AG08396 (cell line): ENCODE data around the gene ZNRF4.
"Not testable (repeated sequence)": the region's sequence is repeated elsewhere in the genome, so short reads cannot be mapped to it uniquely, and the experiment has no call there.

Source experiments
- DNase-seq: peaks from one replicate; pipeline ENCODE4 v3.0.0; 2012; ENCODE audit warnings: low spot score, mixed read lengths

ZNRF4 gene

GRCh38 chr19:5455367-5456129 is at the start of gene ZNRF4:
ZNRF4 (plus strand) TSS chr19:5455417; CDS start chr19:5455492, 75 bp downstream.
- no peak for DNase-seq

- DNase-seq: not testable (repeated sequence)
Measured at GRCh38 chr19:5406198-5406597, 49.0 kb upstream of the ZNRF4 start.

- DNase-seq: no peak
Measured at GRCh38 chr19:5406816-5407215, 48.4 kb upstream of the ZNRF4 start.

- DNase-seq: no peak
Measured at GRCh38 chr19:5407356-5407755, 47.9 kb upstream of the ZNRF4 start.

- no peak for DNase-seq
Measured at GRCh38 chr19:5417495-5418436, 37.5 kb upstream of the ZNRF4 start.

- DNase-seq: no peak
Measured at GRCh38 chr19:5418677-5419076, 36.5 kb upstream of the ZNRF4 start.

- DNase-seq: no peak
Measured at GRCh38 chr19:5420953-5421352, 34.3 kb upstream of the ZNRF4 start.

- DNase-seq: no peak
Measured at GRCh38 chr19:5423567-5424125, 31.6 kb upstream of the ZNRF4 start.

GRCh38 chr19:5424192-5424973 is 30.8 kb upstream of the ZNRF4 start:
- no peak for DNase-seq

GRCh38 chr19:5425260-5425659 is 30.0 kb upstream of the ZNRF4 start:
- DNase-seq: no peak

GRCh38 chr19:5430237-5430636 is 25.0 kb upstream of the ZNRF4 start:
- DNase-seq: no peak

- no peak for DNase-seq
Measured at GRCh38 chr19:5432687-5433086, 22.5 kb upstream of the ZNRF4 start.

- no peak for DNase-seq
Measured at GRCh38 chr19:5434351-5434917, 20.8 kb upstream of the ZNRF4 start.

GRCh38 chr19:5434970-5435641 is 20.1 kb upstream of the ZNRF4 start:
- DNase-seq: peak; percentile 90

GRCh38 chr19:5435642-5436017 is 19.6 kb upstream of the ZNRF4 start:
- DNase-seq: no peak

GRCh38 chr19:5436106-5436947 is 18.9 kb upstream of the ZNRF4 start:
- peak; percentile 97 for DNase-seq

- DNase-seq: no peak
Measured at GRCh38 chr19:5436948-5437306, 18.3 kb upstream of the ZNRF4 start.

GRCh38 chr19:5438756-5439155 is 16.5 kb upstream of the ZNRF4 start:
- not testable (repeated sequence) for DNase-seq

- DNase-seq: no peak
Measured at GRCh38 chr19:5439452-5439851, 15.8 kb upstream of the ZNRF4 start.

- DNase-seq: no peak
Measured at GRCh38 chr19:5440299-5440698, 14.9 kb upstream of the ZNRF4 start.
